Fibroblast of lung (primary cell): ENCODE results near the gene HBA2.

Experiments
- EZH2 ChIP-seq: IDR thresholded peaks from 2 replicates; pipeline ENCODE4 v1.5.1; 2012; ENCODE audit warnings: low read length, control low read depth, mild to moderate bottlenecking; ENCODE audit errors: missing control alignments
- TF ChIP-seq, protein P1 (sequence below), 2 donors: IDR thresholded peaks in 1 of 2; conservative IDR thresholded peaks in 1 of 2; 1 replicate in 1 of 2; 2 replicates in 1 of 2; pipeline ENCODE4 v1.5.1; 2011 to 2012; ENCODE audit warnings: low read length in 2 of 2, control low read depth in 1 of 2, inconsistent platforms in 1 of 2, low read depth in 1 of 2, mild to moderate bottlenecking in 1 of 2

GRCh38 chr16:179211-180092 is 6.8 kb downstream of the HBA2 start:
- TF ChIP-seq, protein P1, sequence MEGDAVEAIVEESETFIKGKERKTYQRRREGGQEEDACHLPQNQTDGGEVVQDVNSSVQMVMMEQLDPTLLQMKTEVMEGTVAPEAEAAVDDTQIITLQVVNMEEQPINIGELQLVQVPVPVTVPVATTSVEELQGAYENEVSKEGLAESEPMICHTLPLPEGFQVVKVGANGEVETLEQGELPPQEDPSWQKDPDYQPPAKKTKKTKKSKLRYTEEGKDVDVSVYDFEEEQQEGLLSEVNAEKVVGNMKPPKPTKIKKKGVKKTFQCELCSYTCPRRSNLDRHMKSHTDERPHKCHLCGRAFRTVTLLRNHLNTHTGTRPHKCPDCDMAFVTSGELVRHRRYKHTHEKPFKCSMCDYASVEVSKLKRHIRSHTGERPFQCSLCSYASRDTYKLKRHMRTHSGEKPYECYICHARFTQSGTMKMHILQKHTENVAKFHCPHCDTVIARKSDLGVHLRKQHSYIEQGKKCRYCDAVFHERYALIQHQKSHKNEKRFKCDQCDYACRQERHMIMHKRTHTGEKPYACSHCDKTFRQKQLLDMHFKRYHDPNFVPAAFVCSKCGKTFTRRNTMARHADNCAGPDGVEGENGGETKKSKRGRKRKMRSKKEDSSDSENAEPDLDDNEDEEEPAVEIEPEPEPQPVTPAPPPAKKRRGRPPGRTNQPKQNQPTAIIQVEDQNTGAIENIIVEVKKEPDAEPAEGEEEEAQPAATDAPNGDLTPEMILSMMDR (conservative IDR thresholded peaks at IDR 0.05 in 1 of 2, IDR thresholded peaks at IDR 0.05 in 1 of 2; ENCODE audit: low read depth in 1 of 2, low read length in 2 of 2), result no peak
- TF ChIP-seq EZH2, result no peak
